GM19238 (cell line): ENCODE measurements around the gene RTP5.
A peak's percentile ranks its signal among the peaks of the same experiment; 100 is the strongest.
"Not testable (repeated sequence)": the region's sequence is repeated elsewhere in the genome, so short reads cannot be mapped to it uniquely, and the experiment has no call there.

Experiments
- DNase-seq: peaks from one replicate; pipeline ENCODE4 v3.0.0; 2011; ENCODE audit warnings: low spot score; ENCODE audit not compliant: insufficient read length

RTP5 gene

GRCh38 chr2:241870611-241871537 is 1.3 kb downstream of the RTP5 start:
- DNase-seq, result peak; percentile 53

DNA sequence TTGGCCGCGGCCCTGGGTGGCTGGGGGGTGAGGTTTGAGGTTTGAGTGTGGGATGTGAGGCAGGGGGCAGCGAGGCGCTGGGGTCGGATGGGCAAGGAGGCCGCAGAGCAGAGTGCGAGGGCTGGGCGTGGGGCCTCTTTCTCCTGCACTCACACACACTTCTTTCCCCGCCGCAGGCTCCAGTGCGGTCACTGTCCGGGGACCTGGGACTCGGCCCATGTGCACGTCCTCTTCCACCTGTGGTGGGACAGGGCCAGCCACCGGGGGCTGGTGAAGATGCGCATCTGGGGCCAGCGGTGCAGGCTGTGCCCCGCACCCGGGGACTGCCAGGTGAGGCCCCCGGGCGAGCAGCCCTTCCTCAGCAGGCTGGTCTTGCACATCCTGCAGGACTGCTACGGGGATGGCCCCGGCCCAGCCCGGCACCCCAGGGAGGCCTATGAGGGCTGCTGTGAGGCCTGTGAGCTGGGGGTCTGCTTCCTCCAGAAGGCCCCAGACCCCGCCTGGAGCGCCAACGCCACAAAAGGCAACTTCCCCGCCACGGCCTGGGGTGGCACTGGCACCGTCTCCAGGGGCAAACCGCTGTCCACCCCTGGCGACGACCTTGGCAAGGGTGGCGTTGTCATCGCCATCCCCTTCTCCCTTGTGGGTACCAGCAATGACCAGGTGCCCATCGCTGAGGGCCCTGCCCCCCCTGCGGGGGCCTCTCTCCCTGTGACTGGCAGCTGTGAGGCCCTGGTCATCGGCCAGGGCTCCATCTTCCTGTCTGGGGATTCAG is 2.2 kb downstream of the RTP5 start:
- no peak for DNase-seq

GRCh38 chr2:241872313-241872642 is 2.7 kb downstream of the RTP5 start:
- DNase-seq, result no peak

- no peak for DNase-seq
Observed at GRCh38 chr2:241873081-241873802, 3.7 kb downstream of the RTP5 start.

GRCh38 chr2:241873803-241874110 is 4.2 kb downstream of the RTP5 start:
- DNase-seq, result no peak

GRCh38 chr2:241874277-241874925 is 4.9 kb downstream of the RTP5 start:
- DNase-seq, result no peak

DNA sequence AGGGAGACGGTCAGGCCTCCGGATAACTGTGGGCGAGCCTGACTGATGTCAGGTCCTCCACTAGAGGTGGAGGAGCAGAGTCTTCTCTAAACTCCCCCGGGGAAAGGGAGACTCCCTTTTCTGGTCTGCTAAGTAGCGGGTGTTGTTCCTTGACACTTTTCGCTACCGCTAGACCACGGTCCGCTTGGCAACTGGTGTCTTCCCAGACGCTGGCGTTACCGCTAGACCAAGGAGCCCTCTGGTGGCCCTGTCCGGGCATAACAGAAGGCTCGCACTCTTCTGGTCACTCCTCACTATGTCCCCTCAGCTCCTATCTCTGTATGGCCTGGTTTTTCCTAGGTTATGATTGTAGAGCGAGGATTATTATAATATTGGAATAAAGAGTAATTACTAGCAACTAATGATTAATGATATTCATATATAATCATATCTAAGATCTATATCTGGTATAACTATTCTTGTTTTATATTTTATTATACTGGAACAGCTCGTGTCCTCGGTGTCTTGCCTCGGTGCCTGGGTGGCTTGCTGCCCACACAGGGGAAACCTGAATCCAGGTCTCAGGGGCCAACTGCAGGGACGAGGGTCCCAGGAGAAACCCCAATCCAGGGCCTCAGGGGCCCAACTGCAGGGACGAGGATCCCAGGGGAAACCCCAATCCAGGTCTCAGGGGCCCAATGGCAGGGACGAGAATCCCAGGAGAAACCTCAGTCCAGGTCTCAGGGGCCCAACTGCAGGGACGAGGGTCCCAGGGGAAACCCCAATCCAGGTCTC is 6.4 kb downstream of the RTP5 start:
- DNase-seq, result not testable (repeated sequence)

DNA sequence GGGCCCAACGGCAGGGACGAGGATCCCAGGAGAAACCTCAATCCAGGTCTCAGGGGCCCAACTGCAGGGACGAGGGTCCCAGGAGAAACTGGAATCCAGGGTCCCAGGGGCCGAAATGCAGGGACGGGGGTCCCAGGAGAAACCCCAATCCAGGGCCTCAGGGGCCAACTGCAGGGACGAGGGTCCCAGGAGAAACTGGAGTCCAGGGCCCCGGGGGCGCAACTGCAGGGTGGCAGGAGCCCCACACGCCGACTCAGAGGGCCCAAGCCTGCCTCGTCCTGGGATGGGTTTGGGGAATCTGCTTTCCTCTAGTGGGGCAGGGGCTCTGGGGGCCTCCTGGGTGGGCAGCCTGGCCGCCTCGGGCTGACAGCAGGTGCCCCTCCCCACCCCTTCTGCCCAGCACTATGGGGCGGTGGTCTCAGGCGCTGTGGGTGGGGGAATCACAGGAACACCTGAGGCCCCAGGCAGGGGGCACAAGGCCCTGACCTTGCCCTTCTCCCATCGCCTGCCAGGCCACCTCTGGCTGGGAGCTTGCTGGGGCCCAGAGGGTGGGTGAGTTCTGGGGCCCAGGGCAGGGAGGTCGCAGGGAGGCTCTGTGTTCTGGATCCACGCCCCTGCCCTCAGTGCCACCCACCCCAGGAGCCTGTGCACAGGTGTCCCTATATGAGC is 7.1 kb downstream of the RTP5 start:
- DNase-seq, result no peak

- no peak for DNase-seq
Observed at GRCh38 chr2:241877197-241877685, 7.7 kb downstream of the RTP5 start.

DNA sequence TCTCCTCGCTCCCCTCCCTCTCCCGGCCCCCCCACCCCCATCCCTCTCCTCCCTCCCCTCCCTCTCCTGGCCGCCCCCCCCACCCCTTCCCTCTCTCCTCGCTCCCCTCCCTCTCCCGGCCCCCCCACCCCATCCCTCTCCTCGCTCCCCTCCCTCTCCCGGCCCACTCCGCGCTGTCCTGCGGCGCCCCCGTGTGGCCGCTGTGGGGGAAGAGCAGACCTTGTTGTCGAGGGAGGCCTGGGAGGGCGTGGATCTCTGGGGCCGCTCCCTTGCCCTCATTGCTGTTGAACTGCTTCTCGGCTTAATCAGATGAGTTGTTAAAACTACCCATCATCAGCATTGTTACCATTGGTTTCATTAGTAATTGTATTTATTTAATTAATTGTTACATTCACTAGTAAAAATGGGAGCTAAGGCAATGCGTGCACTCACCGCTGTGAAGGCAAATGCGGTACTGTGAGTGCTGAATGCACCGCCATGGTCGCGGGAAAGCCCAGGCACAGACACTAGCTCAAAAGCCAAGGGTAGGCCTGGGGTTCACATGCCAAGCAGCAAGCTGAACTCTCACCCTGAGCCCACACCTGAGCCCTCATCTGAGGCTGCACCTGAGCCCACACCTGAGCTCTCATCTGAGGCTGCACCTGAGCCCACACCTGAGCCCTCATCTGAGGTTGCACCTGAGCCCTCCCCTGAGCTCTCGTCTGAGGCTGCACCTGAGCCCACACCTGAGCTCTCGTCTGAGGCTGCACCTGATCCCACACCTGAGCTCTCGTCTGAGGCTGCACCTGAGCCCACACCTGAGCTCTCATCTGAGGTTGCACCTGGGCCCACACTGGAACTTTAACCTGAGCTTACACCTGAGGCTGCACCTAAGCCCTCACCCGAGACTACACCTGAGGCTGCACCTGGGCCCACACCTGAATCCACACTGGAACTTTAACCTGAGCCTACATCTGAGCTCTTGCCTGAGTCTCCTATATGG is 8.8 kb downstream of the RTP5 start:
- peak; percentile 73 for DNase-seq

GRCh38 chr2:241879326-241879725 is 9.8 kb downstream of the RTP5 start:
- no peak for DNase-seq

GRCh38 chr2:241880311-241881073 is 11.0 kb downstream of the RTP5 start:
- no peak for DNase-seq

GRCh38 chr2:241882091-241882625 is 12.6 kb downstream of the RTP5 start:
- DNase-seq, result peak; percentile 83

- DNase-seq, result no peak
Observed at GRCh38 chr2:241884951-241885290, 15.4 kb downstream of the RTP5 start.

GRCh38 chr2:241885291-241885945 is 15.9 kb downstream of the RTP5 start:
- DNase-seq, result no peak

GRCh38 chr2:241885946-241886643 is 16.6 kb downstream of the RTP5 start:
- DNase-seq, result no peak
